Urinary bladder (tissue), 4 donors: ENCODE data around the gene XYLT1. TPM values are rescaled to one million over a fixed set of nuclear protein-coding genes. Genes with fewer than 3 reads are reported as not detected.

Source experiments
- DNase-seq: peaks from one replicate; pipeline ENCODE4 v3.0.0-alpha.2; 2015; ENCODE audit errors: extremely low spot score
- H3K27ac ChIP-seq: one replicate; pipeline ENCODE4 v1.5.1; 2013; ENCODE audit warnings: low read depth, mild to moderate bottlenecking, moderate library complexity
- H3K36me3 ChIP-seq: one replicate; pipeline ENCODE4 v1.6.1; 2013; ENCODE audit warnings: mild to moderate bottlenecking, moderate library complexity; ENCODE audit not compliant: insufficient read depth
- H3K4me1 ChIP-seq: one replicate; pipeline ENCODE4 v1.6.1; 2013; ENCODE audit warnings: mild to moderate bottlenecking, moderate library complexity; ENCODE audit not compliant: insufficient read depth
- H3K4me3 ChIP-seq: one replicate; pipeline ENCODE4 v1.5.1; 2013; ENCODE audit warnings: low read depth, low read length
- WGBS: extraction: QIAGEN DNeasy Blood & Tissue Kit; methylation state at CpG from one replicate; pipeline ENCODE4 v1.1.7; 2013; 5-methylcytosine and 5-hydroxymethylcytosine counted together
- polyA plus RNA-seq: library from polyadenylated mRNA; stranded (reverse); fragments of 200-250 nt; gene quantifications from one replicate; pipeline ENCODE4 v1.2.3, GENCODE V29; 2013
- total RNA-seq: library from RNA; depleted of rRNA; stranded (reverse); fragments of >200 nt; gene quantifications from one replicate; pipeline ENCODE4 v1.2.3, GENCODE V29; 2014
- donor health status: healthy with polysubstance abuse.
- donor health status: healthy.

Gene XYLT1
- total and polyA plus RNA-seq, 2 donors, result 10.1 to 13.4 TPM

GRCh38 chr16:17302620-17303019 lies 168.1 kb downstream of the XYLT1 start:
- Histone ChIP-seq H3K4me1 (no peaks in the 10 kb centered on the region), H3K36me3 (no peaks in the 10 kb centered on the region), H3K4me3 (no peak overlapping the region), H3K27ac (no peak overlapping the region)
- WGBS, result 81% methylated on average over 3 of the region's 3 CpGs
- no peak for DNase-seq

GRCh38 chr16:17302214-17302613 lies 168.5 kb downstream of the XYLT1 start:
- Histone ChIP-seq H3K27ac (no peak overlapping the region), H3K4me3 (no peak overlapping the region), H3K4me1 (no peaks in the 10 kb centered on the region), H3K36me3 (no peaks in the 10 kb centered on the region)
- no peak for DNase-seq
- 84% methylated on average over 4 of the region's 4 CpGs for WGBS

GRCh38 chr16:17301593-17302135 lies 169.1 kb downstream of the XYLT1 start:
- DNase-seq, result no peak
- Histone ChIP-seq H3K4me3 (no peak overlapping the region), H3K4me1 (no peaks in the 10 kb centered on the region), H3K36me3 (no peaks in the 10 kb centered on the region), H3K27ac (no peak overlapping the region)
- WGBS, result 92% methylated on average over 10 of the region's 10 CpGs

DNA sequence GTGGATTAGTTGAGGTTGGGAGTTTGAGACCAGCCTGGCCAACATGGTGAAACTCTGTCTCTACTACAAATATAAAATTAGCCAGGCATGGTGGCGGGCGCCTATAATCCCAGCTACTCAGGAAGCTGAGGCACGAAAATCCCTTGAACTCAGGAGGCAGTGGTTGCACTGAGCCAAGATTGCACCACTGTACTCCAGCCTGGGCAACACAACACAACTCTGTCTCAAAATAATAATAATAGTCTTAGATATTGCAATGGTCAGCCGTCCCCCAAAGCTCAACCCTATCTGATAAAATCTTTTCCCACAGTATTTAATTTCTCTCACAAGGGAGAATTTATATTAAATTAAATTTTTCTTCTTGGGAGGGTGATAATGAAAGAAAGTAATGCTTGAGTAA lies 169.6 kb downstream of the XYLT1 start:
- no peak for DNase-seq
- Histone ChIP-seq H3K27ac (no peak overlapping the region), H3K36me3 (no peaks in the 10 kb centered on the region), H3K4me3 (no peak overlapping the region), H3K4me1 (no peaks in the 10 kb centered on the region)
- WGBS, result 94% methylated on average over 4 of the region's 4 CpGs

DNA sequence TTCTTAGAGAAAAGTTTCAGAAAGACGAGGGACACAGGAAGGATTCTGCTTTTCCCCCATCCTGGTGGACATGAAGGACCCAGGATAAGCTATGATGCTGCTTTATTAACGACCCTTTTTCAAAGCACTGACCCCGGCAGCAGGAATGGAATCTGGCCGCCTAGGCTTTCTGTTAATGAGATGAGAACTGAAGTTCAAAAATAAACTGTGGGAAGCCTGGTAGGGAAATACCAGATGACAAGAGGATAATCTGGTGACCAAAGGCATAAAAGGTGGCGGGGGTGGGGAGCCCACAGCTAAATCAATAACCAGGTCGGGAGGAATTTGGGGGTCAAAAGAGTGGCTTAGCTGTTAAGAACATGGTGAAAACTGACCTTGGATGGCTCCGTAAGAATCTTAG lies 171.0 kb downstream of the XYLT1 start:
- no peak overlapping the region for H3K4me3 ChIP-seq
- no peak for DNase-seq
- no peak overlapping the region for H3K27ac ChIP-seq
- H3K4me1 ChIP-seq, result peaks cover 1% of the 10 kb centered on the region
- no peaks in the 10 kb centered on the region for H3K36me3 ChIP-seq
- 59% methylated on average over 7 of the region's 7 CpGs for WGBS

DNA sequence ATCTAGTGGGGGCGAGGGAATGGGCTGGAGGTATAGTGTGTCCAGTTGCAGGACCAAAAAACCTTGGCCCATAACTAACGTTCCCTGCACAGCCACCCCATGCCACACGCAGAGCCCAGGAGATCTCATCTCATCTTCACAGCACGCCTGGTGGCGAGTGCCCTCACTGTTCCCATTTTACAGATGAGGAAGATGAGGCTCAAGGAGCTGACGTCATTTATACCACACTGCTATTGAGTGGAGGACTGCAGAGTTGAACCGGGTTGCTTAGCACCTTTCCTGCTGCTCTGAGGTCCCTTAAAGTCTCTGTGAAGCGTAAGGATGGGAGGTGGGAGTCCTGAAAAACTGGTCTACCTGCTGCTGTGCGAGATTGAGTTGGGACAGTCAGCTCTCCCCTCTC lies 172.5 kb downstream of the XYLT1 start:
- WGBS, result 97% methylated on average over 9 of the region's 9 CpGs
- Histone ChIP-seq H3K4me3 (no peak overlapping the region), H3K4me1 (peaks cover 1% of the 10 kb centered on the region), H3K27ac (no peak overlapping the region), H3K36me3 (no peaks in the 10 kb centered on the region)
- no peak for DNase-seq

- Histone ChIP-seq H3K4me1 (peaks cover 1% of the 10 kb centered on the region), H3K4me3 (no peak overlapping the region), H3K36me3 (no peaks in the 10 kb centered on the region), H3K27ac (no peak overlapping the region)
- 47% methylated on average over 7 of the region's 7 CpGs for WGBS
- no peak for DNase-seq
Measured at GRCh38 chr16:17296431-17296830, 174.3 kb downstream of the XYLT1 start.

GRCh38 chr16:17295948-17296347 lies 174.8 kb downstream of the XYLT1 start:
- DNase-seq, result no peak

DNA sequence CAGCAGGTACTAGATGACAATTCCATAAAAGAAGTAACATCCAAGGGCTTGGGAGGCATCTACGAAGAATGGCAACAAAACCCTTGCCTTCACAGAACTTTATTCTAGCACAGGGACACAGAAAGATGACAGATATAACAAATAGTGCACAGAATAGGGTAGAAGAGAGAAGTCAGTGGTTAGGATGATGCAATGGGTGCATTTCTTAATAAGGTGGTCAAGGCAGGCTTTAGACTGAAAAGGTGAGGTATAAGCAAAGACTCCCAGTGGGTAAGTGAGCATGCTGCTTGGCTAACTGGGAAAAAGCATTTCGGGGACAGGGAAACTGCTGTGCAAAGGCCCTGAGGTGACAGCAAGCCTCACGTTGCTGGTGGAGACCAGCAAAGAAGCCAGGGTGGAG lies 175.9 kb downstream of the XYLT1 start:
- DNase-seq, result no peak
- Histone ChIP-seq H3K4me1 (peaks cover 1% of the 10 kb centered on the region), H3K27ac (no peak overlapping the region), H3K4me3 (no peak overlapping the region), H3K36me3 (no peaks in the 10 kb centered on the region)
- 96% methylated on average over 3 of the region's 3 CpGs for WGBS

More at GRCh38 chr16:17295948-17296347, 174.8 kb downstream of the XYLT1 start:
- WGBS, result 61% methylated on average over 5 of the region's 5 CpGs
- Histone ChIP-seq H3K4me1 (peaks cover 1% of the 10 kb centered on the region), H3K36me3 (no peaks in the 10 kb centered on the region), H3K4me3 (no peak overlapping the region), H3K27ac (no peak overlapping the region)

- Histone ChIP-seq H3K27ac (no peak overlapping the region), H3K4me3 (no peak overlapping the region), H3K36me3 (no peaks in the 10 kb centered on the region), H3K4me1 (peaks cover 1% of the 10 kb centered on the region)
- no peak for DNase-seq
- 82% methylated on average over 9 of the region's 9 CpGs for WGBS
Measured at GRCh38 chr16:17293813-17294558, 176.8 kb downstream of the XYLT1 start.

GRCh38 chr16:17291289-17291688 lies 179.5 kb downstream of the XYLT1 start:
- H3K4me3 ChIP-seq, result no peak overlapping the region
- H3K4me1 ChIP-seq, result peaks cover 1% of the 10 kb centered on the region
- no peak overlapping the region for H3K27ac ChIP-seq
- no peak for DNase-seq
- H3K36me3 ChIP-seq, result no peaks in the 10 kb centered on the region
- WGBS, result 90% methylated on average over 2 of the region's 2 CpGs

GRCh38 chr16:17289674-17290635 lies 180.8 kb downstream of the XYLT1 start:
- WGBS, result 79% methylated on average over 11 of the region's 11 CpGs
- Histone ChIP-seq H3K4me3 (no peak overlapping the region), H3K4me1 (no peaks in the 10 kb centered on the region), H3K27ac (no peak overlapping the region), H3K36me3 (no peaks in the 10 kb centered on the region)
- DNase-seq, result no peak

GRCh38 chr16:17289050-17289449 lies 181.7 kb downstream of the XYLT1 start:
- Histone ChIP-seq H3K4me3 (no peak overlapping the region), H3K4me1 (no peaks in the 10 kb centered on the region), H3K36me3 (no peaks in the 10 kb centered on the region), H3K27ac (no peak overlapping the region)
- WGBS, result over 99% methylated on average over 4 of the region's 4 CpGs
- DNase-seq, result no peak
